Gastrocnemius medialis (tissue), 4 donors: ENCODE results near the gene TRNP1. TPM values are rescaled to one million over a fixed set of nuclear protein-coding genes. Genes with fewer than 3 reads are reported as not detected.

Experiments
- ATAC-seq, 2 donors: fragments of 150-250 bp; one replicate each; pipeline ENCODE4 v1.9.1; 2016
- DNase-seq, 2 donors: peaks; one replicate each; pipeline ENCODE4 v3.0.0-alpha.2; 2019
- H3K27ac ChIP-seq, 4 donors: fragments of 200-600 bp; sonication (generic); 1 replicate in 1 of 4; 2 replicates in 3 of 4; pipeline ENCODE4 v1.5.1; 2016 to 2018; ENCODE audit warnings: mild to moderate bottlenecking in 2 of 4, moderate library complexity in 1 of 4
- H3K27me3 ChIP-seq, 3 donors: fragments of 200-600 bp; sonication (generic) in 2 of 3; 1 replicate in 1 of 3; 2 replicates in 2 of 3; pipeline versions ENCODE4 v1.5.1 to v1.6.0; 2016 to 2019; ENCODE audit warnings: mild to moderate bottlenecking in 1 of 3, moderate library complexity in 1 of 3
- H3K36me3 ChIP-seq, 2 donors: fragments of 200-600 bp; sonication (generic) in 1 of 2; one replicate each; pipeline ENCODE4 v1.5.1; 2017 to 2018
- H3K4me1 ChIP-seq, 2 donors: fragments of 200-600 bp; sonication (generic) in 1 of 2; one replicate each; pipeline ENCODE4 v1.5.1; 2016 to 2017; ENCODE audit warnings: mild to moderate bottlenecking in 2 of 2
- H3K4me3 ChIP-seq, 4 donors: fragments of 200-600 bp; sonication (generic) in 3 of 4; 1 replicate in 1 of 4; 2 replicates in 3 of 4; pipeline ENCODE4 v1.5.1; 2016 to 2019; ENCODE audit warnings: mild to moderate bottlenecking in 2 of 4
- H3K9me3 ChIP-seq, 3 donors: fragments of 200-600 bp; sonication (generic) in 2 of 3; 1 replicate in 1 of 3; 2 replicates in 2 of 3; pipeline ENCODE4 v1.5.1; 2016 to 2019
- CTCF ChIP-seq, 5 experiments: fragments of 450-650 bp in 3 of 5; fragments of 200-600 bp in 2 of 5; sonication (generic) in 2 of 5; IDR thresholded peaks in 4 of 5; conservative IDR thresholded peaks in 1 of 5; 1 replicate in 4 of 5; 2 replicates in 1 of 5; pipeline ENCODE4 v1.5.1; 2016 to 2019; ENCODE audit warnings: antibody characterized with exemption in 5 of 5, mild to moderate bottlenecking in 3 of 5, moderate library complexity in 3 of 5
- POLR2A ChIP-seq, 2 donors: fragments of 450-650 bp; IDR thresholded peaks; one replicate each; pipeline ENCODE4 v1.6.1; 2017; ENCODE audit warnings: antibody characterized with exemption in 2 of 2, mild to moderate bottlenecking in 2 of 2, moderate library complexity in 2 of 2
- in situ Hi-C, 4 donors: fragments of 200-750 bp; cut with MboI; loops; one replicate each; pipeline versions ENCODE4 v1.15.0 to v1.8.0; 2017; ENCODE audit warnings: low sequenced_read_pairs in 4 of 4
- intact Hi-C: fragments of 100-400 bp; cut with DNase I; formaldehyde crosslinking; loops from one replicate; pipeline ENCODE4 v1.15.1; 2023; ENCODE audit warnings: low total_unique reads
- total RNA-seq, 4 donors: library from RNA; depleted of rRNA; stranded (reverse); fragments of >200 nt; gene quantifications; one replicate each; pipeline versions ENCODE4 v1.1.0 to v1.2.3, GENCODE V29; 2016

TRNP1 gene
- total RNA-seq, 4 donors from 2014 or later: 1.2 to 5.1 (median 2.0) TPM

GRCh38 chr1:27032119-27032461 is 38.6 kb downstream of the TRNP1 start:
- Histone ChIP-seq H3K36me3 (no peaks in the 10 kb centered on the region), H3K4me3 (peak overlapping the region; percentile 36 to 48 (median 44)), H3K27ac (peak overlapping the region in 3 of 4 donors; percentile 36 to 51 (median 45)), H3K27me3 (peaks cover 0 to 2% (median 0%) of the 10 kb centered on the region in 3 donors), H3K9me3 (no peaks in the 10 kb centered on the region), H3K4me1 (peaks cover 4 to 8% of the 10 kb centered on the region in 2 donors)
- TF ChIP-seq POLR2A (IDR thresholded peaks at IDR 0.05): no peak
- no peak for TF ChIP-seq CTCF (IDR thresholded peaks at IDR 0.05 in 4 of 5, conservative IDR thresholded peaks at IDR 0.05 in 1 of 5)
- ATAC-seq: no peak
- no peak for DNase-seq
- in situ Hi-C loops: no loop called here
- intact Hi-C loops: loop anchor here (5.0 kb wide), 1 partner anchor 35 kb away; no protein-coding TSS in a partner anchor

- intact Hi-C loops: loop anchor here (5.0 kb wide), 1 partner anchor 36 kb away; no protein-coding TSS in a partner anchor
- Histone ChIP-seq H3K9me3 (no peaks in the 10 kb centered on the region), H3K36me3 (no peaks in the 10 kb centered on the region), H3K27me3 (no peaks in the 10 kb centered on the region), H3K4me3 (no peak overlapping the region), H3K27ac (no peak overlapping the region), H3K4me1 (peaks cover 4 to 8% of the 10 kb centered on the region in 2 donors)
- ATAC-seq: no peak
- in situ Hi-C loops: no loop called here
- no peak for DNase-seq
- TF ChIP-seq CTCF (IDR thresholded peaks at IDR 0.05 in 4 of 5, conservative IDR thresholded peaks at IDR 0.05 in 1 of 5): no peak
- no peak for TF ChIP-seq POLR2A (IDR thresholded peaks at IDR 0.05)
Measured at GRCh38 chr1:27033043-27033746, 39.7 kb downstream of the TRNP1 start.

- Histone ChIP-seq H3K4me1 (peaks cover 4 to 8% of the 10 kb centered on the region in 2 donors), H3K4me3 (no peak overlapping the region), H3K27ac (no peak overlapping the region), H3K36me3 (no peaks in the 10 kb centered on the region), H3K27me3 (no peaks in the 10 kb centered on the region), H3K9me3 (no peaks in the 10 kb centered on the region)
- intact Hi-C loops: no loop called here
- TF ChIP-seq POLR2A (IDR thresholded peaks at IDR 0.05) (no peak), CTCF (IDR thresholded peaks at IDR 0.05 in 4 of 5, conservative IDR thresholded peaks at IDR 0.05 in 1 of 5) (no peak)
- no peak for ATAC-seq
- DNase-seq: no peak
- in situ Hi-C loops: no loop called here
Measured at GRCh38 chr1:27035344-27035743, 41.9 kb downstream of the TRNP1 start.

GRCh38 chr1:27036718-27037117 is 43.2 kb downstream of the TRNP1 start:
- H3K4me3 ChIP-seq: no peak overlapping the region
- DNase-seq: no peak
- H3K9me3 ChIP-seq: no peaks in the 10 kb centered on the region
- in situ Hi-C loops: no loop called here
- ATAC-seq: no peak
- peaks cover 0 to 3% of the 10 kb centered on the region in 2 donors for H3K4me1 ChIP-seq
- TF ChIP-seq CTCF (IDR thresholded peaks at IDR 0.05 in 4 of 5, conservative IDR thresholded peaks at IDR 0.05 in 1 of 5) (no peak), POLR2A (IDR thresholded peaks at IDR 0.05) (no peak)
- H3K27ac ChIP-seq: no peak overlapping the region
- intact Hi-C loops: no loop called here
- H3K27me3 ChIP-seq: no peaks in the 10 kb centered on the region
- no peaks in the 10 kb centered on the region for H3K36me3 ChIP-seq
